ENCODE measurements around the gene IFT25. TPM values are rescaled to one million over a fixed set of nuclear protein-coding genes. Genes with fewer than 3 reads are reported as not detected.

The IFT25 gene
- total RNA-seq, 1 donor from 2014 or later, result 9.7 TPM

DNA sequence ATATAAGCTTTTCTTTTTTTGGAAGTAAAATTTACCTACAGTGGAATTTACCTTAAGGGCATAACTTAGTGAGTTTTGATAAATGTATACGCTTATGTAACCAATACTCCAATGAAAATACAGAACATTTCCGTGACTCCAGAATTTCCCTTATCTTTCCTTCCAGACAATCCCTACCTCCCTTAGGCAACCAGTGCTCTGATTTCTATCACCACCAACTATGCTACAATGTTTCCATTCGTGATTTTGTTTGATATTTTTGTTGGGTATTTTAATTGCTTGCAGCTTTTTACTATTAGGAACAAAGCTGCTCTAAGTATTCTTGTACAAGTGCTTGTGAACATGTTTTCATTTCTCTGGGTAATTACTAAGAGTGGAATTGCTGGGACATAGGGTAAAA lies 14.6 kb downstream of the IFT25 start:
- TF ChIP-seq, protein P1, sequence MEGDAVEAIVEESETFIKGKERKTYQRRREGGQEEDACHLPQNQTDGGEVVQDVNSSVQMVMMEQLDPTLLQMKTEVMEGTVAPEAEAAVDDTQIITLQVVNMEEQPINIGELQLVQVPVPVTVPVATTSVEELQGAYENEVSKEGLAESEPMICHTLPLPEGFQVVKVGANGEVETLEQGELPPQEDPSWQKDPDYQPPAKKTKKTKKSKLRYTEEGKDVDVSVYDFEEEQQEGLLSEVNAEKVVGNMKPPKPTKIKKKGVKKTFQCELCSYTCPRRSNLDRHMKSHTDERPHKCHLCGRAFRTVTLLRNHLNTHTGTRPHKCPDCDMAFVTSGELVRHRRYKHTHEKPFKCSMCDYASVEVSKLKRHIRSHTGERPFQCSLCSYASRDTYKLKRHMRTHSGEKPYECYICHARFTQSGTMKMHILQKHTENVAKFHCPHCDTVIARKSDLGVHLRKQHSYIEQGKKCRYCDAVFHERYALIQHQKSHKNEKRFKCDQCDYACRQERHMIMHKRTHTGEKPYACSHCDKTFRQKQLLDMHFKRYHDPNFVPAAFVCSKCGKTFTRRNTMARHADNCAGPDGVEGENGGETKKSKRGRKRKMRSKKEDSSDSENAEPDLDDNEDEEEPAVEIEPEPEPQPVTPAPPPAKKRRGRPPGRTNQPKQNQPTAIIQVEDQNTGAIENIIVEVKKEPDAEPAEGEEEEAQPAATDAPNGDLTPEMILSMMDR (IDR thresholded peaks at IDR 0.05; ENCODE audit: insufficient read depth, low read length, severe bottlenecking), result no peak
- no peak for FAIRE-seq
- no peak overlapping the region for H3K4me3 ChIP-seq (ENCODE audit: low read depth, low read length)
- peaks cover 1% of the 10 kb centered on the region for H3K36me3 ChIP-seq (ENCODE audit: control insufficient read depth, insufficient read depth, low read length)
- DNase-seq (ENCODE audit: low read depth), result no peak
- no peaks in the 10 kb centered on the region for H3K27me3 ChIP-seq (ENCODE audit: control insufficient read depth, insufficient read depth, low read length)

DNA sequence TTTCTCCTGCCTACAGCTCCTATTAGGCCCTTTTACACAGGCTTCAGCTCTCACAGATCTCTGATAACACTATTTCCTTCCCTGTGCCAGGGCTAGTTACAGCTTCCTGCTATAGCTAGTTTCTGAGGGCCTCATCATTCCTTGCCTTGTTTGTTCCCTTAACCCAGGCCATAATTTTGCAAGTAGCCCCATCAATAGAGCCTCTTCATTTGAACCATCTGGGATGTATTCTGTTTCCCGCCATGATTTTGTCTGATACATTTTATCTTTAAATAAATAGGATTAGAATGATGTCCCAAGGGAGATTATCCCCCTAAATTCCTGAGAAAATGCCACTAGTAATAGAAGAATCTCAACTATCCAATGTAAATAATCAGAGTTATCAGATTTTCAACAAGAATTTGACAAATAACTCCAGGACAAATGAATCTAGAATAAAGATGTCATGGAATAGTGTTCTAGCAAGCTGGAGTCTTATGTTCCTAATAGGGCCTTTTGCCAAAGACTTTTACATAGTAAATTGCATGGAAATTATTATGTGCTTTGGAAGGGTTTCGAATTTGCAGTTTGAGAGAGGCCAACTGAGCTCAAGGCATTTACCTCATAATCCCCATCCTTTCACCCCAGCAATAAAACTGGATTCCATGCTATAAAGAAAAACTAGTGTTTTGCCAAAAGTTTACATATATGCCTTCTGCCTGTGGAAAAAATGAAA lies 16.1 kb downstream of the IFT25 start:
- Histone ChIP-seq H3K4me3 (ENCODE audit: low read depth, low read length) (no peak overlapping the region), H3K27me3 (ENCODE audit: control insufficient read depth, insufficient read depth, low read length) (no peaks in the 10 kb centered on the region), H3K36me3 (ENCODE audit: control insufficient read depth, insufficient read depth, low read length) (peaks cover 1% of the 10 kb centered on the region)
- FAIRE-seq (no peak), DNase-seq (ENCODE audit: low read depth) (no peak)
- TF ChIP-seq, protein P1 (IDR thresholded peaks at IDR 0.05; ENCODE audit: insufficient read depth, low read length, severe bottlenecking), result no peak

DNA sequence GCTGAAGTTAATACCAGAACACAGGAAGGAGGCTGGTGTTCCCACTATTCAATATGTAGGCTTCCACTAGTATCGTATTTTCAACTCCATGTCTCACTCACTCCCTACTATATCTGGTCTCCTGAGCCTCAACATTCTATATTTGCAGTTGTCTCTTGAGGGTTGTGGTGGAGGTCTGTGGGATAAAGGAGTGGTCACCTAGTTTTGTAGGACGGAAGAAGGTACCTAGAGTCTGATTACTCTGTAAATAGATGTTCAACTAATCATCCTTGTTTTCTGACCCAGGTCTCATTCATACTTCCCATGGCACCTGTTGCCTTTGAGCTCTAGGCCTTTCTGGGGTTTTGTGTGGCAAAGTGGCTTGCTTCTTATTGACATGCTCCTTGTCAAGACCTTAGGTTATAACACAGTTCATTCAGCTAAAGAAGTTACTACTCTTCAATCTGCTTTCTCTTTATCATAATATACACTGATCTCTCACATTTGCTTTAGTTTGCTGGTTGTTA lies 18.1 kb downstream of the IFT25 start:
- H3K27me3 ChIP-seq (ENCODE audit: control insufficient read depth, insufficient read depth, low read length), result no peaks in the 10 kb centered on the region
- no peak overlapping the region for H3K4me3 ChIP-seq (ENCODE audit: low read depth, low read length)
- FAIRE-seq, result peak; percentile 13
- TF ChIP-seq, protein P1 (IDR thresholded peaks at IDR 0.05; ENCODE audit: insufficient read depth, low read length, severe bottlenecking), result no peak
- H3K36me3 ChIP-seq (ENCODE audit: control insufficient read depth, insufficient read depth, low read length), result peaks cover 3% of the 10 kb centered on the region
- DNase-seq (ENCODE audit: low read depth), result no peak

DNA sequence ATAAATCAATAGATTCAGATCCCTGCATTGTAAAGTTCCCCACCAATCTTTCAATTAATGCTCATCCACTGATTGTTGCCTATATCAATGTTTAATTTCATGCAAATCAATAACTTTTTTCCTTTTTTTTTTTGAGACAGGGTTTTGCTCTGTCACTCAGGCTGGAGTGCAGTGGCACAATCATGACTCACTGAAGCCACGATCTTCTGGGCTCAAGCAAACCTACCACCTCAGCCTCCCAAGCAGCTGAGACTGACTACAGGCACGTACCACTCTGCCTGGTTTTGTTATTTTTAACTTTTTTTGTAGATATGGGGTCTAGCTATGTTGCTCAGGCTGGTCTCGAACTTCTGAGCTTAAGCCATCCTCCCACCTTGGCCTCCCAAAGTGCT lies 25.8 kb downstream of the IFT25 start:
- Histone ChIP-seq H3K36me3 (ENCODE audit: control insufficient read depth, insufficient read depth, low read length) (peaks cover 2% of the 10 kb centered on the region), H3K27me3 (ENCODE audit: control insufficient read depth, insufficient read depth, low read length) (no peaks in the 10 kb centered on the region), H3K4me3 (ENCODE audit: low read depth, low read length) (no peak overlapping the region)
- DNase-seq (ENCODE audit: low read depth) (peak; percentile 23), FAIRE-seq (no peak)
- TF ChIP-seq, protein P1 (IDR thresholded peaks at IDR 0.05; ENCODE audit: insufficient read depth, low read length, severe bottlenecking), result no peak

- Histone ChIP-seq H3K4me3 (ENCODE audit: low read depth, low read length) (no peak overlapping the region), H3K27me3 (ENCODE audit: control insufficient read depth, insufficient read depth, low read length) (no peaks in the 10 kb centered on the region), H3K36me3 (ENCODE audit: control insufficient read depth, insufficient read depth, low read length) (peaks cover 2% of the 10 kb centered on the region)
- no peak for FAIRE-seq
- TF ChIP-seq, protein P1 (IDR thresholded peaks at IDR 0.05; ENCODE audit: insufficient read depth, low read length, severe bottlenecking), result no peak
- DNase-seq (ENCODE audit: low read depth), result no peak
Observed at GRCh38 chr1:53918343-53918742, 27.2 kb downstream of the IFT25 start.

Measured in bronchial epithelial cell (primary cell).